ENCODE measurements around the gene HINT1. TPM values are rescaled to one million over a fixed set of nuclear protein-coding genes. Genes with fewer than 3 reads are reported as not detected.
A peak's percentile ranks its signal among the peaks of the same experiment; 100 is the strongest.
"Not testable (repeated sequence)": the region's sequence is repeated elsewhere in the genome, so short reads cannot be mapped to it uniquely, and the experiment has no call there.

HINT1 gene
- polyA plus RNA-seq, 12 donors = 191 to 400 (median 360) TPM; not detected in 1

GRCh38 chr5:131129306-131129705 is 35.8 kb downstream of the HINT1 start:
- no peak for DNase-seq

- DNase-seq = not testable (repeated sequence)
Measured at GRCh38 chr5:131127244-131127643, 37.8 kb downstream of the HINT1 start.

GRCh38 chr5:131114754-131115153 is 50.3 kb downstream of the HINT1 start:
- DNase-seq = no peak

GRCh38 chr5:131112424-131112823 is 52.6 kb downstream of the HINT1 start:
- DNase-seq = no peak

GRCh38 chr5:131110256-131110594 is 54.8 kb downstream of the HINT1 start:
- no peak for DNase-seq

- peak; percentile 31 for DNase-seq
Measured at GRCh38 chr5:131109540-131110255, 55.4 kb downstream of the HINT1 start.

Other genes with a start within 250 kb of the HINT1 start
- 10 to 100 TPM in 11 of 12 donors, not detected in 1; 12.4 to 22.6 (median 14.6) TPM for gene LYRM7, start 5.7 kb upstream of the HINT1 start, polyA plus RNA-seq (ENCODE audit: insufficient read length in 12 of 12)
- gene CDC42SE2, start 98.8 kb upstream of the HINT1 start, polyA plus RNA-seq (ENCODE audit: insufficient read length in 12 of 12) = 10 to 100 TPM in 11 of 12 donors, not detected in 1; 23.2 to 30.6 (median 26.8) TPM